Urothelium cell line (cell line): ENCODE measurements around the gene CHM.
A peak's percentile ranks its signal among the peaks of the same experiment; 100 is the strongest.
"Not testable (repeated sequence)": the region's sequence is repeated elsewhere in the genome, so short reads cannot be mapped to it uniquely, and the experiment has no call there.

Experiments used
- DNase-seq: peaks from one replicate; pipeline ENCODE4 v3.0.0; 2011; ENCODE audit warnings: low spot score, mixed read lengths
- FAIRE-seq: peaks from 2 replicates; lab custom pipeline; 2011; peaks lifted over from hg19 to GRCh38; lab: Jason Lieb, UNC

Gene CHM

GRCh38 chrX:85922821-85923220 lies 124.5 kb downstream of the CHM start:
- FAIRE-seq (no peak), DNase-seq (no peak)

- DNase-seq, FAIRE-seq: not testable (repeated sequence)
These were observed 130.6 kb downstream of the CHM start for GRCh38 chrX:85916656-85917280.

- FAIRE-seq (no peak), DNase-seq (no peak)
These were observed 132.9 kb downstream of the CHM start for GRCh38 chrX:85914431-85914830.

- no peak for DNase-seq
These were observed 140.0 kb downstream of the CHM start for GRCh38 chrX:85907316-85907715.

GRCh38 chrX:85906399-85906798 lies 141.0 kb downstream of the CHM start:
- DNase-seq (no peak), FAIRE-seq (no peak)

More at GRCh38 chrX:85907316-85907715, 140.0 kb downstream of the CHM start:
- FAIRE-seq, result no peak

- no peak for DNase-seq
- FAIRE-seq, result no peak
These were observed 141.5 kb downstream of the CHM start for GRCh38 chrX:85905851-85906250.

GRCh38 chrX:85903692-85904471 lies 143.5 kb downstream of the CHM start:
- FAIRE-seq (no peak), DNase-seq (no peak)

GRCh38 chrX:85897362-85898126 lies 149.8 kb downstream of the CHM start:
- FAIRE-seq, result no peak
- DNase-seq, result no peak

- FAIRE-seq (no peak), DNase-seq (no peak)
These were observed 164.8 kb downstream of the CHM start for GRCh38 chrX:85882601-85883000.

- FAIRE-seq (no peak), DNase-seq (no peak)
These were observed 176.8 kb downstream of the CHM start for GRCh38 chrX:85870585-85870984.

- FAIRE-seq (no peak), DNase-seq (no peak)
These were observed 182.0 kb downstream of the CHM start for GRCh38 chrX:85865324-85865723.

GRCh38 chrX:85859426-85859825 lies 187.9 kb downstream of the CHM start:
- DNase-seq (no peak), FAIRE-seq (no peak)

GRCh38 chrX:85851418-85851817 lies 195.9 kb downstream of the CHM start:
- no peak for FAIRE-seq
- DNase-seq, result no peak

GRCh38 chrX:85836868-85837267 lies 210.5 kb downstream of the CHM start:
- FAIRE-seq (no peak), DNase-seq (peak; percentile 2)

- no peak for DNase-seq
- no peak for FAIRE-seq
These were observed 218.6 kb downstream of the CHM start for GRCh38 chrX:85828771-85829170.

GRCh38 chrX:85815203-85815751 lies 232.1 kb downstream of the CHM start:
- no peak for FAIRE-seq
- no peak for DNase-seq
